Calu3 (cell line): ENCODE data around the gene SNX19. TPM values are rescaled to one million over a fixed set of nuclear protein-coding genes. Genes with fewer than 3 reads are reported as not detected.

Experiments
- BruUV-seq: library from RNA; stranded (reverse); fragments of 400-500 nt; replicated peaks from 2 replicates; lab custom pipeline; 2021; lab: Mats Ljungman, UMichigan
- CTCF ChIA-PET: fragments of 300-600 bp; sonication (Branson Sonifier 250); formaldehyde crosslinking; loops from one replicate; lab custom pipeline; 2022; ENCODE audit warnings: antibody characterized with exemption; lab: Charles Lee
- DNase-seq: peaks from one replicate; pipeline ENCODE4 v3.0.0; 2022
- H3K27ac Mint-ChIP-seq: one replicate; pipeline ENCODE4 v1.8.0; 2022; ENCODE audit warnings: mixed read lengths; ENCODE audit not compliant: unreplicated experiment
- H3K27me3 Mint-ChIP-seq: one replicate; pipeline ENCODE4 v1.8.0; 2022; ENCODE audit warnings: mixed read lengths; ENCODE audit not compliant: unreplicated experiment
- H3K36me3 Mint-ChIP-seq: one replicate; pipeline ENCODE4 v1.8.0; 2022; ENCODE audit warnings: mild to moderate bottlenecking, moderate library complexity, mixed read lengths; ENCODE audit not compliant: insufficient read depth, unreplicated experiment
- H3K4me1 Mint-ChIP-seq: one replicate; pipeline ENCODE4 v1.8.0; 2022; ENCODE audit warnings: mild to moderate bottlenecking, low read depth, mixed read lengths; ENCODE audit not compliant: unreplicated experiment
- H3K4me3 Mint-ChIP-seq: one replicate; pipeline ENCODE4 v1.8.0; 2022; ENCODE audit warnings: mild to moderate bottlenecking, low read depth, moderate library complexity, mixed read lengths; ENCODE audit not compliant: unreplicated experiment
- H3K9me3 Mint-ChIP-seq: one replicate; pipeline ENCODE4 v1.8.0; 2022; ENCODE audit warnings: low read depth, mixed read lengths; ENCODE audit not compliant: unreplicated experiment
- intact Hi-C: fragments of 100-400 bp; cut with micrococcal nuclease; formaldehyde crosslinking; loops from one replicate; pipeline ENCODE4 v1.10.0; 2022; ENCODE audit not compliant: unreplicated experiment
- total RNA-seq: library from RNA; stranded (reverse); gene quantifications from 2 replicates; pipeline ENCODE4 v1.2.3, GENCODE V29; 2022
- TF ChIP-seq, protein P1 (sequence below): fragments of 200-600 bp; IDR thresholded peaks from one replicate; pipeline ENCODE4 v1.8.0; 2022; ENCODE audit warnings: antibody characterized with exemption; ENCODE audit not compliant: unreplicated experiment

The SNX19 gene
- total RNA-seq, 1 experiment from 2014 or later = 39.8 TPM

DNA sequence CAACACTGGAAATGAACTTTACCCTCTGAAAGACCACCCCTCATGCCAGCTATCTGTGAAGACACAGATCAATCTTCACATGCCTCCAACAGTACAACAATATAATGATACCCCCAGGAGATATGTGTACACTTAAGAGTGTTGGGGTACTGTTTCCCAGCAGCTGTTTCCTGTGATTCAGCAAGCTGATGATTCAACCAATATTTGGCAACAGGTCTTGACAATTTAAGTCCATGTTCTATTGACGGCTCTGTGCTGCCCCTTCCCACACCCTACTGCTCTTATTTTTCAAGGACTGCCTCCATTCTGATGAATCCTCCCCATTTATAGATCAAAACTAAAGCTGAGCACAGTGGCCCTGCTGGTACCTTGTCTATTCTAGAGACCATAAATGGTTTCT, 6.6 kb downstream of the SNX19 start:
- H3K4me3 Mint-ChIP-seq = no peak overlapping the region
- no peak for DNase-seq

DNA sequence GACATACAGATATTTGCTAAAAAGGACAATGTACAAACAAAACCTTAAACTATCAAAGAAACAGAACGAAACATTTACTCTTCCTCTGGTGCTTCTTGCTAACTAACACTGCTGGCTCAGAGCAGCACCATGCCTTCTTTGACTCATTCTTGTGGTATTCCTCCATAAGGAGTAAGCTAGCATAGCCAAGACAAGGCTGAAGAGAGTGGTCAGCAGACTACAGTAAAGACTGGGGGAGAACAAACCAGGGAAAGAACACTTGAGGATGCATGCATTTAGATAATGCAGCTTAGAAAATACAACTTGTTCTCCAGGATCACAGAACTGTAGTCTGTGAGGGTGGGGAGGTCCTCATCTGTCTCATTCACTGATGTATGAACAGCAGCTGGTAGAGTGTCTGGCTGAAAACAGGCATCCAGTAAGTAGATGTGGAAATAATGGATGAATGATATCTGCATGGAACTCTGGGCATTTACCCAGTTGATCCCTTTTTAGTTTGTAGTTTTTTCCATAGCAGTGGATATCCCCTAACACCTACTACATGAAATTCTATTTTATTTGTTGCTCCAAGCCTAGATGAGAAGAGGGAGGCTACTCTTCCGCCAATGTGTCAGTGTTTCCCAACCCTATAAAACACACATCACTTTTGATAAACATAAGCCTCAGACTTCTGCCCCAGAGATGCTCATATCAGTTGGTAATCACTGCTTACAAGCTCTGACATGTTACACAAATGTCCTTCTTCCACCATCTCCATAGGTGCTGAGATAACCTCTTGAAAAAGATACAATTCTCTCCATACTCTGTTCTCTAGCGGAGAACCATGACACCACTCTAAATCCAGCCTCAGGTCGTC, 7.3 kb downstream of the SNX19 start:
- Mint-ChIP-seq H3K27ac (no peak overlapping the region), H3K4me3 (no peak overlapping the region), H3K36me3 (peaks cover 10% of the 10 kb centered on the region), H3K9me3 (no peaks in the 10 kb centered on the region), H3K4me1 (peaks cover 11% of the 10 kb centered on the region), H3K27me3 (no peaks in the 10 kb centered on the region)
- intact Hi-C loops = no loop called here
- DNase-seq = no peak
- no TSS peak for BruUV-seq
- TF ChIP-seq, protein P1, sequence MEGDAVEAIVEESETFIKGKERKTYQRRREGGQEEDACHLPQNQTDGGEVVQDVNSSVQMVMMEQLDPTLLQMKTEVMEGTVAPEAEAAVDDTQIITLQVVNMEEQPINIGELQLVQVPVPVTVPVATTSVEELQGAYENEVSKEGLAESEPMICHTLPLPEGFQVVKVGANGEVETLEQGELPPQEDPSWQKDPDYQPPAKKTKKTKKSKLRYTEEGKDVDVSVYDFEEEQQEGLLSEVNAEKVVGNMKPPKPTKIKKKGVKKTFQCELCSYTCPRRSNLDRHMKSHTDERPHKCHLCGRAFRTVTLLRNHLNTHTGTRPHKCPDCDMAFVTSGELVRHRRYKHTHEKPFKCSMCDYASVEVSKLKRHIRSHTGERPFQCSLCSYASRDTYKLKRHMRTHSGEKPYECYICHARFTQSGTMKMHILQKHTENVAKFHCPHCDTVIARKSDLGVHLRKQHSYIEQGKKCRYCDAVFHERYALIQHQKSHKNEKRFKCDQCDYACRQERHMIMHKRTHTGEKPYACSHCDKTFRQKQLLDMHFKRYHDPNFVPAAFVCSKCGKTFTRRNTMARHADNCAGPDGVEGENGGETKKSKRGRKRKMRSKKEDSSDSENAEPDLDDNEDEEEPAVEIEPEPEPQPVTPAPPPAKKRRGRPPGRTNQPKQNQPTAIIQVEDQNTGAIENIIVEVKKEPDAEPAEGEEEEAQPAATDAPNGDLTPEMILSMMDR = no peak
- CTCF ChIA-PET = no interaction called here

More for the DNA sequence above, 6.6 kb downstream of the SNX19 start:
- TF ChIP-seq, protein P1 = no peak
- Mint-ChIP-seq H3K27ac (no peak overlapping the region), H3K27me3 (no peaks in the 10 kb centered on the region), H3K36me3 (peaks cover 10% of the 10 kb centered on the region), H3K9me3 (no peaks in the 10 kb centered on the region), H3K4me1 (peaks cover 11% of the 10 kb centered on the region)
- CTCF ChIA-PET = no interaction called here
- BruUV-seq = no TSS peak
- intact Hi-C loops = no loop called here

DNA sequence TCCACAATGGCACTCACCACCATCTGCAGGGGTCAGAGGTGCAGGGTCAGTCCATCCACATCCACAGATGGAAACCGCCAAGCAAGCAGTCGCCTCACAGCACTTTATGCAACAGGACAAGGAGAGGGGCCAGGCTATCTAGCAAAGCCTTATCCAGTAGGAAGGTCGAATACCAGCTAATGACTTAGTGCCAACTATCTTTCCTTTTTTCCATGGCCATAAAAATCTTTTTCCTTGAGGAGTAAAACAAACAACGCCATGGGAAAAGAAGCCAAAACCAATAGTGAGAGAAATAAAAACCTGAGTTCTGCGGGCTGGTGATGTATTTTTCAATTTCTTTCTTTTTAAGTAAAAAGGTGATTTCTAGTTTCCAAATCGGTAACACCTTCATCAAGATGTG, 8.2 kb downstream of the SNX19 start:
- CTCF ChIA-PET = no interaction called here
- intact Hi-C loops = no loop called here
- Mint-ChIP-seq H3K9me3 (no peaks in the 10 kb centered on the region), H3K4me1 (peaks cover 11% of the 10 kb centered on the region), H3K27me3 (no peaks in the 10 kb centered on the region), H3K36me3 (peaks cover 10% of the 10 kb centered on the region), H3K4me3 (no peak overlapping the region), H3K27ac (no peak overlapping the region)
- TF ChIP-seq, protein P1 = no peak
- no TSS peak for BruUV-seq
- DNase-seq = no peak

DNA sequence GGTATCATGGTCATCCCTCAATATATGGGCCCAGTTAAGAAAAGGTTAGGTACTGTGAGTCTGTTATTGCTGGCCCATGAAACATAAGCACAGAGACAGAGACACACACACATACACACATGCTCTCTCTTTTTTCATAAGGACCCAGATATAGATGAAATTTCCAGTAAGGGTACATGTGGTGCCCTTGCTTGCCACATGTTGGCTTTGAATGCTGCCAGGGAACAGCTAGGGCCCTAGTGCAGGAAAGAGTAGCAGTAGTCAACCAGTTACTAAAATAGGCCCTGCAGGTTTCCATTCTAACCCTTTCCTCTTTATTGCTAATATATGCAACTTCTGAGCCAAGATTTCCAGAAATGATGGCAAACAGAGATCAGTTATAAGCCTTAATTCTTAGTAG, 9.1 kb downstream of the SNX19 start:
- CTCF ChIA-PET = no interaction called here
- TF ChIP-seq, protein P1 = no peak
- Mint-ChIP-seq H3K4me1 (peaks cover 11% of the 10 kb centered on the region), H3K9me3 (no peaks in the 10 kb centered on the region), H3K4me3 (no peak overlapping the region), H3K27me3 (no peaks in the 10 kb centered on the region), H3K36me3 (peaks cover 6% of the 10 kb centered on the region), H3K27ac (no peak overlapping the region)
- intact Hi-C loops = no loop called here
- no peak for DNase-seq
- no TSS peak for BruUV-seq
